IMR-90 (cell line): ENCODE measurements around the gene ECPAS. TPM values are rescaled to one million over a fixed set of nuclear protein-coding genes. Genes with fewer than 3 reads are reported as not detected.
"Not testable (repeated sequence)": the region's sequence is repeated elsewhere in the genome, so short reads cannot be mapped to it uniquely, and the experiment has no call there.

Experiments used
- ATAC-seq: fragments of 200-7000 bp; cut with Tn5 transposase; 2 replicates; pipeline ENCODE4 v1.9.1; 2020; ENCODE audit warnings: low read depth, mild to moderate bottlenecking, moderate library complexity
- BruUV-seq: library from RNA; stranded (reverse); fragments of 400-500 nt; replicated peaks from 2 replicates; lab custom pipeline; 2021; lab: Mats Ljungman, UMichigan
- CTCF ChIA-PET: fragments of 300-600 bp; formaldehyde crosslinking; extraction: SDS; loops from one replicate; lab custom pipeline; 2021; ENCODE audit warnings: antibody characterized with exemption; lab: Yijun Ruan, JAX
- POLR2A ChIA-PET: fragments of 300-600 bp; sonication (Branson Sonifier 250); formaldehyde crosslinking; loops from one replicate; lab custom pipeline; 2022; ENCODE audit warnings: antibody characterized with exemption; ENCODE audit not compliant: unreplicated experiment; lab: Charles Lee
- DNase-seq: peaks from one replicate; pipeline ENCODE4 v3.0.0; 2013
- H2AFZ ChIP-seq: replicated peaks from 2 replicates; pipeline ENCODE3; 2013; ENCODE audit warnings: low read length, mild to moderate bottlenecking; ENCODE audit not compliant: poor library complexity
- H2AK5ac ChIP-seq: 2 replicates; pipeline ENCODE4 v1.6.1; 2013; ENCODE audit warnings: low read depth, low read length, inconsistent platforms
- H2AK9ac ChIP-seq: replicated peaks from 2 replicates; pipeline ENCODE3; 2013; ENCODE audit warnings: mild to moderate bottlenecking, low read depth, low read length, moderate library complexity; ENCODE audit not compliant: poor library complexity
- H2BK120ac ChIP-seq: 2 replicates; pipeline ENCODE4 v1.6.1; 2013; ENCODE audit warnings: low read depth, low read length, inconsistent platforms
- H2BK15ac ChIP-seq: 3 replicates; pipeline ENCODE4 v1.6.1; 2013; ENCODE audit warnings: low read depth, low read length, inconsistent platforms
- H2BK20ac ChIP-seq: 2 replicates; pipeline ENCODE4 v1.6.1; 2013; ENCODE audit warnings: low read depth, mild to moderate bottlenecking, inconsistent platforms, low read length, moderate library complexity
- H2BK5ac ChIP-seq: 2 replicates; pipeline ENCODE4 v1.6.1; 2013; ENCODE audit warnings: mild to moderate bottlenecking, low read depth, low read length, inconsistent platforms; ENCODE audit not compliant: poor library complexity, severe bottlenecking
- H3K14ac ChIP-seq: replicated peaks from 2 replicates; pipeline ENCODE4 v1.6.1; 2013; ENCODE audit warnings: low read depth, low read length, inconsistent platforms
- H3K18ac ChIP-seq: 2 replicates; pipeline ENCODE4 v1.6.1; 2013; ENCODE audit warnings: low read depth, low read length, control low read depth
- H3K23ac ChIP-seq: 2 replicates; pipeline ENCODE4 v1.6.1; 2013; ENCODE audit warnings: low read depth, low read length, inconsistent platforms
- H3K27ac ChIP-seq: 2 replicates; pipeline ENCODE4 v1.5.1; 2013; ENCODE audit warnings: mild to moderate bottlenecking, control low read depth, low read length; ENCODE audit not compliant: insufficient read depth
- H3K27me3 ChIP-seq: 2 replicates; pipeline ENCODE4 v1.6.1; 2013; ENCODE audit warnings: low read length; ENCODE audit not compliant: control insufficient read depth, insufficient read depth
- H3K36me3 ChIP-seq: 2 replicates; pipeline ENCODE4 v1.6.1; 2013; ENCODE audit warnings: low read length, mixed read lengths; ENCODE audit not compliant: control insufficient read depth, insufficient read depth
- H3K4ac ChIP-seq: 2 replicates; pipeline ENCODE4 v1.6.1; 2013; ENCODE audit warnings: low read depth, low read length, inconsistent platforms
- H3K4me1 ChIP-seq: 2 replicates; pipeline ENCODE4 v1.6.1; 2013; ENCODE audit warnings: low read length, mixed read lengths; ENCODE audit not compliant: control insufficient read depth, insufficient read depth
- H3K4me2 ChIP-seq: 2 replicates; pipeline ENCODE4 v1.6.1; 2013; ENCODE audit warnings: low read depth, mild to moderate bottlenecking, control low read depth, low read length, moderate library complexity
- H3K4me3 ChIP-seq: 2 replicates; pipeline ENCODE4 v1.5.1; 2013; ENCODE audit warnings: low read depth, mild to moderate bottlenecking, control low read depth, low read length, moderate library complexity; ENCODE audit not compliant: insufficient read depth
- H3K56ac ChIP-seq: 2 replicates; pipeline ENCODE4 v1.6.1; 2013; ENCODE audit warnings: low read length, inconsistent platforms; ENCODE audit not compliant: insufficient read depth; ENCODE audit errors: extremely low read depth
- H3K79me1 ChIP-seq, 2 experiments: 2 replicates each; pipeline ENCODE4 v1.6.1; 2013; ENCODE audit warnings: low read length in 2 of 2, inconsistent platforms in 1 of 2, low read depth in 1 of 2
- H3K9ac ChIP-seq: 2 replicates; pipeline ENCODE4 v1.6.1; 2013; ENCODE audit warnings: low read depth, low read length, control low read depth
- H3K9me1 ChIP-seq: 2 replicates; pipeline ENCODE4 v1.6.1; 2013; ENCODE audit warnings: low read length, inconsistent platforms; ENCODE audit not compliant: insufficient read depth
- H3K9me3 ChIP-seq: 2 replicates; pipeline ENCODE4 v1.6.1; 2013; ENCODE audit warnings: low read length; ENCODE audit not compliant: control insufficient read depth, insufficient read depth
- H4K20me1 ChIP-seq: 2 replicates; pipeline ENCODE4 v1.6.1; 2013; ENCODE audit warnings: low read length, inconsistent platforms; ENCODE audit not compliant: insufficient read depth
- H4K5ac ChIP-seq: 2 replicates; pipeline ENCODE4 v1.6.1; 2013; ENCODE audit warnings: mild to moderate bottlenecking, low read depth, low read length, control low read depth
- H4K8ac ChIP-seq, 2 experiments: 2 replicates each; pipeline ENCODE4 v1.6.1; 2013; ENCODE audit warnings: low read depth in 2 of 2, low read length in 2 of 2, control low read depth in 1 of 2, inconsistent platforms in 1 of 2
- H4K91ac ChIP-seq: 2 replicates; pipeline ENCODE4 v1.6.1; 2013; ENCODE audit warnings: low read depth, low read length, inconsistent platforms; ENCODE audit not compliant: insufficient read depth
- WGBS, 2 experiments: methylation state at CpG; one replicate each; pipeline versions ENCODE4 v1.1.5 to v1.1.7; 2013; ENCODE audit warnings: missing lambda C conversion rate in 2 of 2; ENCODE audit not compliant: insufficient read length in 1 of 2; ENCODE audit errors: extremely low coverage in 2 of 2; 5-methylcytosine and 5-hydroxymethylcytosine counted together
- dilution Hi-C: fragments of 300-500 bp; cut with HindIII; formaldehyde crosslinking; loops from one replicate; pipeline ENCODE4 v1.14.3; 2018; ENCODE audit warnings: low sequenced_read_pairs; ENCODE audit not compliant: unreplicated experiment
- in situ Hi-C: fragments of 300-500 bp; cut with MboI; formaldehyde crosslinking; loops from 3 replicates; pipeline ENCODE4 v1.14.3; 2019; ENCODE audit warnings: low sequenced_read_pairs, inconsistent platforms, mixed read lengths
- intact Hi-C: fragments of 100-400 bp; cut with micrococcal nuclease; formaldehyde crosslinking; loops from 2 replicates; pipeline ENCODE4 v1.10.0; 2022
- polyA plus RNA-seq, 3 experiments: library from polyadenylated mRNA; depleted of rRNA; stranded (reverse); fragments of >200 nt; gene quantifications; 2 replicates each; pipeline ENCODE4 v1.2.3, GENCODE V29; 2012; ENCODE audit warnings: low replicate concordance in 1 of 3
- total RNA-seq: library from RNA; depleted of rRNA; stranded (reverse); fragments of >200 nt; gene quantifications from 2 replicates; pipeline ENCODE4 v1.2.3, GENCODE V29; 2012

The ECPAS gene
- total and polyA plus RNA-seq, 2 of the 4 experiments (the other 2 are of a cell fraction), result 20.1 to 54.8 TPM

- H3K23ac ChIP-seq, H3K27ac ChIP-seq, H4K20me1 ChIP-seq, H2AK9ac ChIP-seq, H2BK120ac ChIP-seq, H3K4me3 ChIP-seq, H2AFZ ChIP-seq, POLR2A ChIA-PET, H2BK15ac ChIP-seq, dilution Hi-C loops, H3K14ac ChIP-seq, BruUV-seq, H4K91ac ChIP-seq, H3K4me2 ChIP-seq, H3K9me1 ChIP-seq, H3K27me3 ChIP-seq, H3K9ac ChIP-seq, H3K56ac ChIP-seq, H2BK5ac ChIP-seq, H3K18ac ChIP-seq, H4K8ac ChIP-seq, ATAC-seq, H2BK20ac ChIP-seq, H3K9me3 ChIP-seq, H4K5ac ChIP-seq, H2AK5ac ChIP-seq, H3K4ac ChIP-seq, H3K36me3 ChIP-seq, DNase-seq, CTCF ChIA-PET, H3K4me1 ChIP-seq, intact Hi-C loops, in situ Hi-C loops: not testable (repeated sequence)
- peaks cover 11 to 27% of the 10 kb centered on the region in 2 experiments for H3K79me1 ChIP-seq
- no CpG with 5 or more reads among the region's 1 CpG for WGBS, 2 experiments
Measured at GRCh38 chr9:111445799-111446198, 38.4 kb downstream of the ECPAS start.
